HG02571 (cell line): ENCODE measurements around the gene RANBP3L.
A peak's percentile ranks its signal among the peaks of the same experiment; 100 is the strongest.

Source experiments
- ATAC-seq: cut with Tn5 transposase; IDR thresholded peaks from one replicate; pipeline ENCODE4 v1.9.1; 2021; ENCODE audit warnings: mild to moderate bottlenecking, moderate library complexity; ENCODE audit not compliant: unreplicated experiment

Gene RANBP3L

GRCh38 chr5:36244076-36244475 is 57.6 kb downstream of the RANBP3L start:
- ATAC-seq, result no peak

- ATAC-seq, result no peak
These were observed 58.0 kb downstream of the RANBP3L start for GRCh38 chr5:36243653-36244052.

- no peak for ATAC-seq
These were observed 58.9 kb downstream of the RANBP3L start for GRCh38 chr5:36242534-36243485.

- ATAC-seq, result peak; percentile 87
These were observed 59.8 kb downstream of the RANBP3L start, which contains the start of gene NADK2 for GRCh38 chr5:36241631-36242533. Gene NADK2 (minus strand): TSS chr5:36241925. CDS start chr5:36241798, 127 bp downstream.

GRCh38 chr5:36240779-36241630 is 60.7 kb downstream of the RANBP3L start:
- ATAC-seq, result peak; percentile 27

- no peak for ATAC-seq
These were observed 62.1 kb downstream of the RANBP3L start for GRCh38 chr5:36239370-36240293.

- ATAC-seq, result no peak
These were observed 63.0 kb downstream of the RANBP3L start for GRCh38 chr5:36238502-36239295.

- ATAC-seq, result no peak
These were observed 64.0 kb downstream of the RANBP3L start for GRCh38 chr5:36237751-36238150.

GRCh38 chr5:36236801-36237200 is 64.9 kb downstream of the RANBP3L start:
- no peak for ATAC-seq

GRCh38 chr5:36232533-36232932 is 69.2 kb downstream of the RANBP3L start:
- ATAC-seq, result no peak

GRCh38 chr5:36230151-36230790 is 71.4 kb downstream of the RANBP3L start:
- ATAC-seq, result no peak

- ATAC-seq, result no peak
These were observed 73.2 kb downstream of the RANBP3L start for GRCh38 chr5:36228505-36228904.

GRCh38 chr5:36227046-36227445 is 74.7 kb downstream of the RANBP3L start:
- no peak for ATAC-seq

GRCh38 chr5:36222620-36223019 is 79.1 kb downstream of the RANBP3L start:
- ATAC-seq, result no peak

GRCh38 chr5:36217988-36218387 is 83.7 kb downstream of the RANBP3L start:
- no peak for ATAC-seq

GRCh38 chr5:36217567-36217966 is 84.1 kb downstream of the RANBP3L start:
- no peak for ATAC-seq

GRCh38 chr5:36215910-36216309 is 85.8 kb downstream of the RANBP3L start:
- ATAC-seq, result no peak

- ATAC-seq, result no peak
These were observed 87.3 kb downstream of the RANBP3L start for GRCh38 chr5:36214436-36214835.
